ENCODE data around the gene RICTOR.
A peak's percentile ranks its signal among the peaks of the same experiment; 100 is the strongest.

RICTOR gene

DNA sequence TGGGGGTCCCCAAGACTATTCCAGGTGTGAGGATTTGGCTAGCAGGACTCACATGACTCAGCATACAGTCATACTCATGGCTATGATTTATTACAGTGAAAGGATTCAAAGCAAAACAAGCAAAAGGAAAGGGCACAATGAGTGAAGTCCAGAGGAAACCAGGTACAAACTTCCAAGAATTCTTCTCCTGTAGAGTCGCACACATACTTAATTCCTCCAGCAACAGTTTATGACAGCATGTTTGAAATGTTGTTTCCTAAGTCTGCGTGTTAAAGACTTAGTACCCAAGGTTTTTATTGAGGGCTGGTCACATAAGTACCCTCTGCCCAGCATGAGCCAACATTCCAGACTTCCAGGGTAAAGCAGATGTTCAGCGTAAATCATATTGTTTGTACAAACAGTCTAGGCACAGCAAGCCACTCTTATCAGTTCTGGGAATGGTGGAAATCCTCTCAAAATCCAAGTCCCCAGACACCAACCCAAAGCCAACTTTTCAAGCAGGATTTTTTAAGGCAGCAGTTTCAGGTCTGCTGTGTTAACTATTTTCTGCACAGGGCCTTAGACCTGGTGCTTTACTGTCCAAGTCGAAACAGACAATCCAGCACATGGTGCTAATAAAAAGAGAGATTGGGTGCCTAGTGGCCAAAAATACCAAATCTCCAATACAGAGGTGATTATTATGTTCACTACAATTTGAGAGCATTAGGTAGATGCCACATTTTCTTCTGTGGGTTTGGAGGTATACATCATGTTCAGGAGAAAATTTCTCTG is 18.6 kb upstream of the RICTOR start:
- no peak for DNase-seq (ENCODE audit: low spot score)

DNA sequence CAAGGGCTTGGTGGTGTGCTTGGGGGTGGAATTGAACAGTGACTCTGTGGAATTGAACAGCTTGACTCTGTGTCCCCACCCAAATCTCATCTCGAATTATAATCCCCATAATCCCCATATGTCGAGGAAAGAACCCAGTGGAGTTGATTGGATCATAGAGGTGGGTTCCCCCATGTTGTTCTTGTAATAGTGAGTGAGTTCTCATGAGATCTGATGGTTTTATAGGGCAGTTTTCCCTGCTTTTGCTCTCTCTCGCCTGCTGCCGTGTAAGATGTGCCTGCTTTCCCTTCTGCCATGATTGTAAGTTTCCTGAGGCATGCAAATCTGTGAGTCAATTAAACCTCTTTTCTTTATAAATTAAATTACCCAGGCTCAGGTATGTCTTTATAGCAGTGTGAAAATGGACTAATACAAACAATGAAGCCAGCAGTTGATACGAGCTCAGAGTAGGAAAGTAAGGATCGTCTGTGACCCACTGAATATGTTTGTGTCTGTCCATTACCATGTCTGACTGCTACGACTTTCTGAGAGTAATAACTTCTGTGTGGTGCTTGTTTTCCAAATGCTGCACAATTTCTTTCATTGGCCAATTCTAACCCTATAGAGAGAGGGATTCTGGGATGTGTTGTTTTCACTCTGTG is 17.9 kb upstream of the RICTOR start:
- no peak for DNase-seq (ENCODE audit: low spot score)

DNA sequence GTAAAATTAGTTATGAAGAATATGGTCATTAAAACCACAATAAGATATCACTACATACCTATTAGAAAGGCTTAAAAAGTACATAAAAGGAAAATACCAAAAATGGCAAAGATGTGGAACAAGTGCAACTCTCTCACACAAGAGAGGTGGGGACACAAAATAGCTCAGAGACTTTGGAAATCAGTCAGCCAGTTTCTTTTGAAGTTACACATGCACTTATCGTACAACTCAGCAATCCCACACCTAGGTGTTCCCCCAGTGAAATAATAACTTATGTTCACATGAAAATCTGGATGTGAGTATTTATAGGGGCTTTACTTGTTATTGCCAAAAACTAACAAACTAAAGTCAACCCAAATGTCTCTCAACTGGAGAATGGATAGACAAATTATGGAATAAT is 9.8 kb upstream of the RICTOR start:
- DNase-seq (ENCODE audit: low spot score), result no peak

GRCh38 chr5:39082995-39083394 is 8.8 kb upstream of the RICTOR start:
- DNase-seq (ENCODE audit: low spot score), result no peak

- peak; percentile 48 for DNase-seq (ENCODE audit: low spot score)
Observed at GRCh38 chr5:39080597-39081204, 6.5 kb upstream of the RICTOR start.

DNA sequence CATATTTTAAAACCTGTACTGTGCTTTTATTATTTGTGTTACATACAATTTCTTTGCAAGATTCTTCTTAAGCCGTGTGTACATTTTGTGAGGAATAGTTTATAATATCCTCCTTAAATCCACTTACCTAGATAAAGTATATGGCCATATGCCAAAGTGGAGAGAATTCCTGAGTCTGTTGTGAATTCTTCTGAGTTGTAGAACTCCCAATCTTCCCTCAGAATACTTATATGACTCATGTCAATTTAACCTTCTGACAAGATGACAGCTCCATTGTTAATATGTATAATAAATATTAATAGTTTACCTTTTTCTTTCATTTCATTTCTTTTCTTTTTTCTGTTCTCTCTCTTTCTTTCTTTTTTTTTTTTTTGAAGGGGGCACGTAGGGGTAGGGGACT is 6.0 kb upstream of the RICTOR start:
- no peak for DNase-seq (ENCODE audit: low spot score)

GRCh38 chr5:39079147-39079546 is 4.9 kb upstream of the RICTOR start:
- no peak for DNase-seq (ENCODE audit: low spot score)

- no peak for DNase-seq (ENCODE audit: low spot score)
Observed at GRCh38 chr5:39076757-39077728, 2.8 kb upstream of the RICTOR start.

- no peak for DNase-seq (ENCODE audit: low spot score)
Observed at GRCh38 chr5:39076101-39076756, 2.0 kb upstream of the RICTOR start.

DNA sequence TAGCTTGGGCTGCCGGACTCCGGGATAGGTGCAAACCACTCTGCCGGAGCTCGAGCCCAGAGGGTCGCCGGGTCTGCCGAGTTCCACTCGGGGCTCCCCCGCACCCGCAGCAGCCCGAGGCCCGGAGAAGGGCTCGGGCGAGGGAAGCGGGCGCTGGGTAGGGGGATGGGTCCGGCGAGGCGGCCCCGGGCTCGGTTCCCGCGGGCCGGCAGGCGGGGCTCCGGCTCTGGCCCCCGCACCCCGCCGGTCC is 507 bp downstream of the RICTOR start:
- no peak for DNase-seq (ENCODE audit: low spot score)

GRCh38 chr5:39072925-39073766 is 1.1 kb downstream of the RICTOR start:
- DNase-seq (ENCODE audit: low spot score), result peak; percentile 54

- no peak for DNase-seq (ENCODE audit: low spot score)
Observed at GRCh38 chr5:39068099-39068498, 6.1 kb downstream of the RICTOR start.

DNA sequence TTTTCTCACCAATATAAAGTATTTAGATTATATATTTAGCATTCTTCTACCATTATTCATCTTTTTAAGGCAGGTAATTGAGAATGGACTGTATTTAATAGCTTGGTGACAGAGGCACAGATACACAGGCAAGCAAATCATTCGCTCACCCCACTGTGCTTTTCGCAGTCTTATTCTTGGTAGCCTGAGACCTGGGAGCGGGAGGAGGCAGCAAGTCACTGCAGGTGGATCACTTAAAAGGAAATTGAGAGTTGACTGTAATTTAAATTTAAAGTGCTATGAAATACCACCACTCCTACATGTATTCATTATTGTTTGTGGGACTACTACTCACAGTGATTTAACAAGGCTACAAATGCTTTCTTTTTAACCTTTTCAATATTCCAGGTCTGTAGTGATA is 9.7 kb downstream of the RICTOR start:
- no peak for DNase-seq (ENCODE audit: low spot score)

GRCh38 chr5:39063037-39063436 is 11.2 kb downstream of the RICTOR start:
- no peak for DNase-seq (ENCODE audit: low spot score)

- no peak for DNase-seq (ENCODE audit: low spot score)
Observed at GRCh38 chr5:39062530-39062929, 11.7 kb downstream of the RICTOR start.

DNA sequence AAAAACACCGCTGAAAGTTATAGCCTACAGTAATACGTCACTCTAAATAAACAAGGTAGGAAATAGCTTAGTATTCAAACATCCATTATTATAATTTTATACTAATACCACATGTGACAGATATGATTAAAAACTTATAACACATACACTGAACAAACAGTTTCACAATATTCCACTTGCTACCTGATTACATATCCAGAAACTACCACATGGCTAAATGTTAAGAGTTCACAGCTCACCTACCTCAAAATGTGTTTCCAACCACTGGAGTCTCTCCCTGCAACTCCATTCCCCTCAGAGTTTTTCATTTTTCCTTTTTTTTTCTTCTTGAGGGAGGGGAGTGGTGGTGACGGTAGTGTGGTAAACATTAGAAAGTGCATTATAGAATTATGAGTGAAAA is 12.1 kb downstream of the RICTOR start:
- DNase-seq (ENCODE audit: low spot score), result no peak

- DNase-seq (ENCODE audit: low spot score), result no peak
Observed at GRCh38 chr5:39059064-39059463, 15.1 kb downstream of the RICTOR start.

DNA sequence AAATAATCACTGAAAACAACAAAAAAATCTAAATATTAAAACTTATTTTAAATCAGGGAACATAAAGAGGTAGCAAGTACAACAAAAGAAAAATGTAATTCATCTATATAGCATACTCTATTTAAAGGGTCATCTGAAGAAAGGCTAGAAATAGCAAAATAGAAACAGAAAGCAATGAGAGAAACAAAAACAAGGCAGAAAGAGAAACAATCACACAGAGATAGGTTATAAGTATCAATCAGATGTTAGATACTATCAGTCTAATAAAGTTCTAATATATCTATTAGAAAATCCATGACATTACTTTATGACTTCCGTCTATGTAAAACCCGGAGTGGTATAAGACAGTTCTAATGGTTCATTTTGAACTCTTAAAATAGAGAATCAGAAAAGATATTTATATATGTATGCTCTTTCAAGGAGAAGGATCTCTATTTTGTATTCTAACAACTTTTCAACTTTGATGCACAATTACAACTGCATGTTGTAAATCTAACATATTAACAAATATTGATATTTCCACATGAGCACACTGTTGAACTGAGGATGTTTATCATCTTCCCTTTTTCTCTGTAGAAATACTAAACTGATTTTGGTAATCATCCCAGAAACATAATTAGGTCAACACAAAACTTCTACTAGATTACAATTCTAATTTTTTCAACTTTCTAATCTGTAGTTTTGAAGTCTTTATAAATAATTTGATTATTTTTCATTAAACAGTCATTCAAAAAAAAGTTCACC is 15.8 kb downstream of the RICTOR start:
- DNase-seq (ENCODE audit: low spot score), result no peak

DNA sequence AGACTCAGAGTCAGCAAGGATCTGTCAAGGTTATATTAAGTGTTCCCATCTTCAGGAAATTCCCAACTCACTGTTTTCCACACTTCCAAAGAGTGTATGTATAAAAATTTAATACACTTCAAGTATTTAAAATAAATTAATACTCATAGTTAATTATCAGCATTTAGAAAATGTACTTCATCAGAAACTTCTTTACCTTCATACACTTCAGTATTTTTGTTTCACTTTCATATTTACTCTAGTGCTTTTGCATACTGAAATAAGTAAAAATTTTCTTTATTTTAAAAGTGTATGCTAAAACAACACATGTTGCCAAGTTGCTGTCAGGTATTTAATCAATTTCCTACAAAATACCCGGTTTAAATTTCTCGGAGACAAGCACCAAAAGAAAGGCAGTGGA is 16.5 kb downstream of the RICTOR start:
- no peak for DNase-seq (ENCODE audit: low spot score)

GRCh38 chr5:39055768-39056398 is 18.3 kb downstream of the RICTOR start:
- no peak for DNase-seq (ENCODE audit: low spot score)

Data from CD4-positive, alpha-beta T cell treated with Interleukin-15 for 4 hours (primary cell).